Midbrain (tissue), 1 donor: ENCODE measurements around the gene RPS16.

Experiments
- DNase-seq: peaks from one replicate; lab custom pipeline; 2025; lab: John Stamatoyannopoulos, UW

Gene RPS16

DNA sequence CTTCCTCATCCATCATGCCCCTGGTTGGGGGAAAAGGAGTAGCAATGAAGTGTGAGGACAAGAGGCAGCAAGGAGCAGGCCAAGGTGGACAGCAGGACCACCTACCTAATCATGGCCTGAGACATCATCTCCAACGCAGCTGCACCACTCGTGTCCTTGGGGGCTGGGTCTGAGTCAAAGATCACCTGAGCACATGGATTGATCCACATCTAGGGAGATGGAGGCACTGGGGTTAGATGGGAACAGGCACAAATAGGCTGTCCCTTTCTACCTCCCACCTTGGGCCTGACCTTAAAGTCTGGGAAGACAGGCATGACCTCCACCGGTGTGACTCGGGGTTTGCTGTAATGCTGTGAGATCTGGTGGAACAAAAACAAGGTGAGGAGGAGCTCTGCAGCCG is 47.1 kb downstream of the RPS16 start:
- DNase-seq = no peak

DNA sequence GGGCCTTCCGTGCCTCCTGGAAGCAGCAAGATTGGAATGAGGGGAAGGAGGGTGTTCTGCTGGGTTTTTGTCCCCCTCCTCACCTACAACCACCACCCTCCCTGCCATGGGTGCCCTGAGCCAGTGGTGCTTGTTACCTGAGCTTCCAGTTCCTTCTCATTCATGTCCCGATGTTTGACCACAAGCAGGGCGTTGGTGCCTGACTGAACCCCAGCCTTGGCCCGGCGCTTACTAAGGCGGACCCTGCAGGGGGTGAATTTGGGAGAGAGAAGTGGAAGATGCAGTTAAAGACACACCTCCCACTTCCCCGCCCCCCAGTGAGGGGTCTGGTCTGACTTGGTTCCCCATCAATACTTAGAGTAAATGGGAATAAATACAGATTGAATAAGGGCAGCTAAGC is 49.2 kb downstream of the RPS16 start:
- DNase-seq = no peak

- no peak for DNase-seq
Measured at GRCh38 chr19:39385629-39386411, 49.9 kb downstream of the RPS16 start.

DNA sequence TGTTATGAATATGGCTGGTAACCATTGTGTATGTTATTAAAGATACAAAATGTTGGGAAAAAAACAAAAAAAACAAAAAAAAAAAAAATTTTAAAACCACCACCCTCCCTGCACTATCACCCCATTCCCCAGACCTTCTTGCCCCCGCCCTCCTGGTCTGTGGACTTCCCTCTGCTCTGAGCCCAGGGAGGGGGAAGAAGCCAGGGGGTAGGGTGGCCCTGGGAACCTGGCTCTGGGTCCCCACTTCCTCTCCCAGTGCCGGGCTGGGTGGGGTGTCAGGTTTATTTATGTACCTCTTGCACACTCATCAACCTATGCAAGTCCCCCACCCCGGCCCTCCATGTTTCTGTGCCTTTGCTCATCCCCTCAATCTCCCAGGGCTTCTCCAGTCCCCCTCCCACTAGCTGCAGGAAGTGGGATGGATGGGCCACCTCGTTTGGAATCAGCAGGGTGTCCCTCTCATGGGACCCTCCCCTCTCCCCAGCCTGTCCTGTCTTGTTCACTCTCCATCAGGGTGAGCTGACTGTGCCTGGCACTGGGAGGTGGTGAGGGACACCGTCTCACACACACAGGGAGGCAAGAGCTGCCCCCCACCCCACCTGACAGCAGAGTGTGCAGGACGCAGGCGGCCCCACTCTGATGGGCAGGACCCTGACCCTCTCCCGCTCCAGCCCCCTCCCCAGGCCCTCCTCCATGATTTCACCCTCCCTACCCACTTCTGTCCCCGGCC is 50.7 kb downstream of the RPS16 start:
- no peak for DNase-seq
